Measurements from ENCODE around the gene PPP3CB.

DNA sequence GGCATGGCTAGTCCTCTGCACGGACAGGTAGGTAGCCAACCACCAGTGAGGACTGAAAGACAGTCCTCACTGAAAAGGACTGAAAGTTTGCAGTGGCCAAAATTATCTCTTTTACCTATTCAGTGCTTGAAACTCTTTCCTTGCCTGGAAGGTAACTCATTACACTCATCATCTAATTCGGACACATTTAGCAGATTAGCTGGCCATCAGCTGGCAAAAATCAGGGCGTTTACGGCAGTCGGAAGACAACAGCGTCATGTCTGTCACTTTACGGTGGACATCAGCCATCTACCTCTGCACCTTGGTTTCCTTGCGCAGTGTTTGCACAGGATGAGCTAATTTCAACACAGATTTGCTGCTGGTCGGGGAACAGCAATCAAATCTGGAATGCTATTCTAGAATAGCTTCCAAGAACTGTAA is 82.7 kb downstream of the PPP3CB start:
- TF ChIP-seq CTCF (IDR thresholded peaks at IDR 0.05; ENCODE audit: low read length) (no peak), EZH2 (IDR thresholded peaks at IDR 0.05; ENCODE audit: borderline replicate concordance, low read length) (no peak)

Data from OCI-LY1 (cell line).